Pancreas (tissue), 10 donors: Measurements from ENCODE around the gene SLC12A3. TPM values are rescaled to one million over a fixed set of nuclear protein-coding genes. Genes with fewer than 3 reads are reported as not detected.
A peak's percentile ranks its signal among the peaks of the same experiment; 100 is the strongest.

ENCODE experiments used
- ATAC-seq, 4 donors: fragments of 200-7000 bp; cut with Tn5 transposase; one replicate each; pipeline versions ENCODE4 v1.8.0 to v1.9.1; 2020; ENCODE audit warnings: mild to moderate bottlenecking in 4 of 4, moderate library complexity in 4 of 4
- DNase-seq, 6 donors: peaks; one replicate each; pipeline ENCODE4 v3.0.0-alpha.2; 2020
- FAIRE-seq: peaks from 2 replicates; lab custom pipeline; 2012; peaks lifted over from hg19 to GRCh38; lab: Jason Lieb, UNC
- H3K27ac ChIP-seq, 4 donors: fragments of 200-600 bp; sonication (generic); 1 replicate in 3 of 4; 2 replicates in 1 of 4; pipeline versions ENCODE4 v1.5.0 to v1.8.0; 2020
- H3K27me3 ChIP-seq, 4 donors: fragments of 200-600 bp; one replicate each; pipeline ENCODE4 v1.8.0; 2021
- H3K36me3 ChIP-seq, 3 donors: fragments of 200-600 bp; sonication (generic) in 1 of 3; one replicate each; pipeline versions ENCODE4 v1.5.0 to v1.8.0; 2020 to 2021
- H3K4me1 ChIP-seq, 3 donors: fragments of 200-600 bp; one replicate each; pipeline ENCODE4 v1.8.0; 2021
- H3K4me3 ChIP-seq, 4 donors: fragments of 200-600 bp; sonication (generic) in 2 of 4; one replicate each; pipeline versions ENCODE4 v1.5.0 to v1.8.0; 2020 to 2021
- H3K9me3 ChIP-seq, 4 donors: fragments of 200-600 bp; one replicate each; pipeline ENCODE4 v1.8.0; 2021
- WGBS, 2 donors: extraction: QIAGEN DNeasy Blood & Tissue Kit; methylation state at CpG; one replicate each; pipeline ENCODE4 v1.1.7; 2013; 5-methylcytosine and 5-hydroxymethylcytosine counted together
- intact Hi-C, 3 donors: fragments of 100-400 bp; cut with DNase I; formaldehyde crosslinking; loops; one replicate each; pipeline versions ENCODE4 v1.11.1 to v1.14.2; 2022
- polyA plus RNA-seq, 2 donors: library from polyadenylated mRNA; stranded (reverse); fragments of 200-250 nt; gene quantifications; one replicate each; pipeline ENCODE4 v1.2.3, GENCODE V29; 2013
- total RNA-seq, 6 donors: library from RNA; stranded (reverse); fragmentation: NEBNext Ultra II Directional in 4 of 6; extraction: Animal tissue kit (Norgen Biotek cat#: 25700) in 4 of 6; gene quantifications; one replicate each; pipeline versions ENCODE4 v1.2.1 to v1.2.4, GENCODE V29; 2021 to 2023
- TF ChIP-seq, protein P1 (sequence below), 4 donors: fragments of 200-600 bp; sonication (generic) in 3 of 4; IDR thresholded peaks; one replicate each; pipeline versions ENCODE4 v1.5.0 to v1.8.0; 2021; ENCODE audit warnings: antibody characterized with exemption in 4 of 4
- donor health status: healthy with polysubstance abuse.
- donor health status: DM: no; HTN: no; CAD: no; lungs with moderate emphysema.
- donor health status: DM: no; HTN: no; CAD: no.
- donor health status: control.
- donor health status: control.
- donor health status: Bipolar disorder and iron deficiency.
- donor health status: DM: yes; HTN: yes; CAD: no.
- donor health status: DM: no; HTN: no; CAD: no.
- donor health status: DM: no; HTN: no; CAD: no.
- donor health status: DM: yes; HTN: yes; CAD: no.

Gene SLC12A3
- total and polyA plus RNA-seq, 8 donors: 0.04 to 0.12 (median 0.06) TPM; not detected in 1

- TF ChIP-seq, protein P1, sequence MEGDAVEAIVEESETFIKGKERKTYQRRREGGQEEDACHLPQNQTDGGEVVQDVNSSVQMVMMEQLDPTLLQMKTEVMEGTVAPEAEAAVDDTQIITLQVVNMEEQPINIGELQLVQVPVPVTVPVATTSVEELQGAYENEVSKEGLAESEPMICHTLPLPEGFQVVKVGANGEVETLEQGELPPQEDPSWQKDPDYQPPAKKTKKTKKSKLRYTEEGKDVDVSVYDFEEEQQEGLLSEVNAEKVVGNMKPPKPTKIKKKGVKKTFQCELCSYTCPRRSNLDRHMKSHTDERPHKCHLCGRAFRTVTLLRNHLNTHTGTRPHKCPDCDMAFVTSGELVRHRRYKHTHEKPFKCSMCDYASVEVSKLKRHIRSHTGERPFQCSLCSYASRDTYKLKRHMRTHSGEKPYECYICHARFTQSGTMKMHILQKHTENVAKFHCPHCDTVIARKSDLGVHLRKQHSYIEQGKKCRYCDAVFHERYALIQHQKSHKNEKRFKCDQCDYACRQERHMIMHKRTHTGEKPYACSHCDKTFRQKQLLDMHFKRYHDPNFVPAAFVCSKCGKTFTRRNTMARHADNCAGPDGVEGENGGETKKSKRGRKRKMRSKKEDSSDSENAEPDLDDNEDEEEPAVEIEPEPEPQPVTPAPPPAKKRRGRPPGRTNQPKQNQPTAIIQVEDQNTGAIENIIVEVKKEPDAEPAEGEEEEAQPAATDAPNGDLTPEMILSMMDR (IDR thresholded peaks at IDR 0.05): no peak
- H3K36me3 ChIP-seq: no peaks in the 10 kb centered on the region
- FAIRE-seq (no peak), DNase-seq (no peak), ATAC-seq (peak in 1 of 4 donors; percentile 11)
- H3K9me3 ChIP-seq: no peaks in the 10 kb centered on the region
- 50% methylated on average over 7 of the region's 7 CpGs for WGBS, 2 donors
- H3K27me3 ChIP-seq: no peaks in the 10 kb centered on the region
- peak overlapping the region in 1 of 4 donors; percentile 59 for H3K27ac ChIP-seq
- H3K4me3 ChIP-seq: no peak overlapping the region
- intact Hi-C loops: no loop called here
- H3K4me1 ChIP-seq: peaks cover 0 to 9% (median 0%) of the 10 kb centered on the region in 3 donors
These were observed 44.5 kb downstream of the SLC12A3 start for GRCh38 chr16:56909527-56909979.

DNA sequence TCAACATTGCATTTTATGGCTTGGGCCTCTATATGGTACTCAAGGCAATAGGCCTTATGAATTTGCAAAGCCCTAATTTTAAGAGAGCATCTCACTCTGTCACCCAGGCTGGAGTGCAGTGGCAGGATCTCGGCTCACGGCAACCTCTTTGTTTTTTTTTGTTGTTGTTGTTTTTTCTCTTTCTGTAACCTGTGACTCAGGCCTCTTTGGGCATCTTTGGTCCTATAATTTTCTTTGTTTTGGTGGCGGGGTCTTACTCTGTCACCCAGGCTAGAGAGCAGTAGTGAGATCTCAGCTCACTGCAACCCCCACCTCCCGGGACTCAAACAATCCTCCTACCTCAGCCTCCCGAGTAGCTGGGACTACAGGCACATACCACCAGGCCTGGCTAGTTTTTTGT lies 45.1 kb downstream of the SLC12A3 start:
- TF ChIP-seq, protein P1 (IDR thresholded peaks at IDR 0.05): no peak
- H3K4me1 ChIP-seq: peaks cover 0 to 9% (median 1%) of the 10 kb centered on the region in 3 donors
- ATAC-seq (no peak), DNase-seq (no peak), FAIRE-seq (no peak)
- H3K9me3 ChIP-seq: no peaks in the 10 kb centered on the region
- H3K4me3 ChIP-seq: no peak overlapping the region
- peak overlapping the region in 1 of 4 donors; percentile 59 for H3K27ac ChIP-seq
- H3K27me3 ChIP-seq: no peaks in the 10 kb centered on the region
- 88 to 96% methylated on average over 5 of the region's 5 CpGs for WGBS, 2 donors
- intact Hi-C loops: no loop called here
- H3K36me3 ChIP-seq: no peaks in the 10 kb centered on the region

DNA sequence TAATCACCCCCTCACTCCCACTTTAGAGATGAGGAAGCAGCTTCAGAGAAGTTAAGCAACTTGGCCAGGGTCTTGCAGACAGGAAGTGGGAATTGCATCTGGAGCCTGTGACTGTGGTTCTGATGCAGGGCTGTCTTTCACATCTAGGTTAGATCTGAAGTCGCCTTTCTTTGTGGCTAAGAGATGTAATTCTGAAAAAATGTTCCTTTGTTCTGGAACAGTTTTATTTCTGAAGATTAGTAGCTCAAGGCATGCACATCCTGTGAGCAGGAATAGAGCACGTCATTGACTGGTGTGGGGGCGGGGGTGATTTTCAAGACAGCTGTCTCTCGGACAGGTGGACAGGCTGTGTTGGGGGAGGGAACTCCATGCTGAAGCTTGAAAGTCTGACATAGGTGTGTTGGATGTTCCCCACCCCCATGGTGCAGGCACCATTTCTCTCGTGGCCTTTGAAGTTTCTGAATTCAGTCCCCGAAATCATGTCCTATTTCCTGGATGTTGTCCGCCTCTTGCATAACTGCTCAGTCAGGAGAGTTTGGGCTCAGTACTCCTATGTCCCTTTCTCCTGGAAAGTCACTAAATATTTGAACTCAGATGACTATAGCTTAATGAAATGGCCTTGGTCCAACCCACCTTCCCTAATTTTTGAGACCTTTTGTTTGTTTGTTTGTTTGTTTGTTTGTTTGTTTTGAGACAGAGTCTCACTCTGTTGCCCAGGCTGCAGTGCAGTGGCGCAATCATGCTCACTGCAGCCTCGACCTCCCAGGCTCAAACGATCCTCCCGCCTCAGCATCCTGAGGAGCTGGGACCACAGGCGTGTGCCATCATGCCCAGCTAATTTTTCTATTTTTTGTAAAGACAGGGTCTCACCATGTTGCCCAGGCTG lies 45.9 kb downstream of the SLC12A3 start:
- Histone ChIP-seq H3K4me3 (no peak overlapping the region), H3K27ac (peak overlapping the region in 2 of 4 donors; percentile 23 to 59), H3K36me3 (no peaks in the 10 kb centered on the region), H3K9me3 (no peaks in the 10 kb centered on the region), H3K4me1 (peaks cover 0 to 13% (median 9%) of the 10 kb centered on the region in 3 donors), H3K27me3 (no peaks in the 10 kb centered on the region)
- 83 to 88% methylated on average over 12 of the region's 12 CpGs for WGBS, 2 donors
- TF ChIP-seq, protein P1 (IDR thresholded peaks at IDR 0.05): no peak
- intact Hi-C loops: no loop called here
- FAIRE-seq: no peak
- no peak for DNase-seq
- peak in 2 of 4 donors; percentile 51 to 54 for ATAC-seq

- H3K27me3 ChIP-seq: no peaks in the 10 kb centered on the region
- no peak overlapping the region for H3K4me3 ChIP-seq
- H3K36me3 ChIP-seq: no peaks in the 10 kb centered on the region
- H3K4me1 ChIP-seq: peaks cover 8 to 23% (median 20%) of the 10 kb centered on the region in 3 donors
- TF ChIP-seq, protein P1 (IDR thresholded peaks at IDR 0.05): no peak
- DNase-seq (peak in 1 of 6 donors; percentile 59), FAIRE-seq (no peak), ATAC-seq (peak in 2 of 4 donors; percentile 36 to 48)
- peak overlapping the region in 2 of 4 donors; percentile 23 to 59 for H3K27ac ChIP-seq
- intact Hi-C loops: no loop called here
- 81 to 86% methylated on average over 22 of the region's 22 CpGs for WGBS, 2 donors
- no peaks in the 10 kb centered on the region for H3K9me3 ChIP-seq
These were observed 47.0 kb downstream of the SLC12A3 start for GRCh38 chr16:56911771-56912571.
